Breast epithelium (tissue), 3 donors: ENCODE measurements around the gene MACROD1.

ENCODE experiments used
- POLR2A ChIP-seq: fragments of 450-650 bp; IDR thresholded peaks from one replicate; pipeline ENCODE4 v1.6.1; 2016; ENCODE audit warnings: antibody characterized with exemption, mild to moderate bottlenecking, moderate library complexity
- POLR2AphosphoS5 ChIP-seq, 3 donors: sonication (generic); formaldehyde crosslinking; IDR thresholded peaks; one replicate each; pipeline ENCODE4 v1.6.1; 2017; ENCODE audit warnings: antibody characterized with exemption in 3 of 3
- TF ChIP-seq, protein P1 (sequence below), 3 donors: fragments of 450-650 bp; IDR thresholded peaks; one replicate each; pipeline ENCODE4 v1.5.1; 2016 to 2017; ENCODE audit warnings: antibody characterized with exemption in 3 of 3, mild to moderate bottlenecking in 3 of 3, moderate library complexity in 3 of 3

DNA sequence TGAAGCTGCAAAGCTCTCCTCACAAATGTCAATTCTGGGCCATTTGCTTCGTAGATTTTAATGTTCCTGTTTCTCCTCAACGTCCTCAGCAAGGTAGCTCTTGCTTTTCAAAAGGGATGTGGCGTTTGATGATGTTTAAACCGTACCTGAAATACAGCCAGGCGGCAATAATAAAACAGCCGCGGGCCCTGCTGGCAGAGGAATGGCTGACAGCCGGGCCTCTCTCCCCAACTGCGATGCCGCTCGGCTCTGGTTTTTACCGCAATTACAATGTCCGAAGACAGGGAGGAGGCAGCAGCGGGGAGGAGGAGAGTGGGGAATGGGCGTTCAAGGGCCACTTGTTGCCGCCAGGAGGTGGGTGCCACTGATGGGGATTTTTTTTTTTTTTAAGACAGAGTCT, 27.5 kb downstream of the MACROD1 start:
- TF ChIP-seq, protein P1, sequence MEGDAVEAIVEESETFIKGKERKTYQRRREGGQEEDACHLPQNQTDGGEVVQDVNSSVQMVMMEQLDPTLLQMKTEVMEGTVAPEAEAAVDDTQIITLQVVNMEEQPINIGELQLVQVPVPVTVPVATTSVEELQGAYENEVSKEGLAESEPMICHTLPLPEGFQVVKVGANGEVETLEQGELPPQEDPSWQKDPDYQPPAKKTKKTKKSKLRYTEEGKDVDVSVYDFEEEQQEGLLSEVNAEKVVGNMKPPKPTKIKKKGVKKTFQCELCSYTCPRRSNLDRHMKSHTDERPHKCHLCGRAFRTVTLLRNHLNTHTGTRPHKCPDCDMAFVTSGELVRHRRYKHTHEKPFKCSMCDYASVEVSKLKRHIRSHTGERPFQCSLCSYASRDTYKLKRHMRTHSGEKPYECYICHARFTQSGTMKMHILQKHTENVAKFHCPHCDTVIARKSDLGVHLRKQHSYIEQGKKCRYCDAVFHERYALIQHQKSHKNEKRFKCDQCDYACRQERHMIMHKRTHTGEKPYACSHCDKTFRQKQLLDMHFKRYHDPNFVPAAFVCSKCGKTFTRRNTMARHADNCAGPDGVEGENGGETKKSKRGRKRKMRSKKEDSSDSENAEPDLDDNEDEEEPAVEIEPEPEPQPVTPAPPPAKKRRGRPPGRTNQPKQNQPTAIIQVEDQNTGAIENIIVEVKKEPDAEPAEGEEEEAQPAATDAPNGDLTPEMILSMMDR (IDR thresholded peaks at IDR 0.05), result no peak
- TF ChIP-seq POLR2A (no peak), POLR2AphosphoS5 (IDR thresholded peaks at IDR 0.05) (no peak)
